ENCODE results near the gene EPB41L4A.

EPB41L4A gene

DNA sequence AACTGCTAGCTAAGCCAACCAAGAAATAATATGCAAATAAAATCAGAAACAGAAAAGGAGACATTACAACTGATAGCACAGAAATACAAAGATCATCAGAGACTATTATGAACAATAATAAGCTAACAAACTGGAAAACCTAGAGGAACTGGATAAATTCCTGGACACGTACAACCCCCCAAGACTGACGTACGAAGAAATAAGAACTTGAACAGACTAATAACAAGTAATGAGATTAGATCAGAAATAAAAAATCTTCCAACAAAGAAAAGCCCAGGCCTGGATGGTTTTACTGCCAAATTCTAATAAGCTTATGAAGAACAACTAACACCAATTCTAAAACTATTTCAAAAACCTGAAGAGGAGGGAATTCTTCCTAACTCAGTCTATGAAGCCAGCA is 67.9 kb downstream of the EPB41L4A start:
- DNase-seq = no peak

- no peak for DNase-seq
These were observed 68.5 kb downstream of the EPB41L4A start for GRCh38 chr5:112350626-112351025.

GRCh38 chr5:112349371-112349770 is 69.7 kb downstream of the EPB41L4A start:
- DNase-seq = no peak

GRCh38 chr5:112348915-112349314 is 70.2 kb downstream of the EPB41L4A start:
- DNase-seq = no peak

- no peak for DNase-seq
These were observed 70.7 kb downstream of the EPB41L4A start for GRCh38 chr5:112348387-112348786.

DNA sequence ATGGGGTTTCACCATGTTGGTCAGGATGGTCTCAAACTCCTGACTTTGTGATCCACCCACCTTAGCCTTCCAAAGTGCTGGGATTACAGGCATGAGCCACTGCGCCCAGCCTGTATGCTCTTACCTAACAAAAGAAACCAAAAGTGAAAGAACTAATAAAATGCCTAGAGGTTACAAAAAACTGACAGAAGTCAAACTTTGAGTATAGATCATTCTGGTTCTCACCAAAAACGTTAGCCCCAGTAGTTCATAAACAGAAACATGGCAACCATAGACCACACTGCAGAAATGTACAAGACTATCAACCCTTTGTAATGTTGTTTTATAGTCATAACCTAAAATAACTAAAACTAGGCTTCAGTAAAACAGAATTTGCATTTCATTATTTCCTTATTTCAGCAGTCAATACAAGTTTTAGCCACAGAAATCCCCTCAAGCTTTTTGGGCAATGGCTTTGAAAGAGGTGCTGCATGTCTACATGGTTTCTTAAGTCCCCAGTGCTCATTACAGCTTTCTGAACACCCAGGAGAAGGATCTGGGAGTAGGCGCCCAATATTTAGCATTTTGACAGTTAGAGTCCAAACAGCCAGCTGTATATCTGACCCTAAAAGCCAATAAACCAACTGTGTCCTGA is 72.5 kb downstream of the EPB41L4A start:
- DNase-seq = no peak

GRCh38 chr5:112344540-112344939 is 74.5 kb downstream of the EPB41L4A start:
- DNase-seq = no peak

DNA sequence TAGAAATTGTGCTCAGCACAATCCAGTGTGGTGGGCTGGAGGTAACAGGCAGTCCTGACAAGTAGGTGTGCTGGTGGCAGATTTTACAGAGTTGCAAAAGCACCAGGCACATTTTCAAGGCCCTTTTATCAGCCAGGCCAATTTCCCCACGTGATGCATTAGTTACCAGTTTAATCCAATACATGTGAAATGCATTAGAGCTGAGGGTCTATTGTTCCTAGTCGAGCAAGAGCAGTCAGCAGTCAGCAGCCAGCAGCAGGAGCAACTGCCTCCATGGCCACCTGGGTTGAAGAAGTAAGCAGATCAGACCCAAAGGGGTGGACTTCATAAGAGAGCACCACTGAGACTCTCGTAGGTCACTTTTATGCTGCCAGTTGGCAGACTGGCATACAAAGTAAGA is 76.7 kb downstream of the EPB41L4A start:
- no peak for DNase-seq

DNA sequence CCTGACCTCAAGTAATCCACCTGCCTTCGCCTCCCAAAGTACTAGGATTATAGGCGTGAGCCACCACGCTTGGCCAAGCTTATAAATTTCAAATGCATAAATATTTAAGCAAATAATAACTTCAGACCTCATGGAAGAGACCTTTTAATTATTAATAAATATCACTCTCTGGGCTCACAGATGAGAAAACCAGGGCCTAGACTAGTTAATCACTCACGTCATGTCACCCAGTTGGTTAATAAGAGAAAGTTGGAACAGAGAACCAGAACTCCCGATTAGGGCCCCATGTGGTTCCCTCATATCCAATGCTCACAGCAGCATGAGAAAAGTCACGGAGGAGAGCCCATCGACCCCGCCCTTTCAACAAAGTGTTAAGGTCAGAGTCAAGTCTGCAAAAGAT is 79.3 kb downstream of the EPB41L4A start:
- no peak for DNase-seq

- DNase-seq = peak; percentile 24
These were observed 80.3 kb downstream of the EPB41L4A start for GRCh38 chr5:112338681-112339337.

GRCh38 chr5:112333331-112333781 is 85.7 kb downstream of the EPB41L4A start:
- DNase-seq = peak; percentile 62

GRCh38 chr5:112331892-112332291 is 87.2 kb downstream of the EPB41L4A start:
- DNase-seq = no peak

DNA sequence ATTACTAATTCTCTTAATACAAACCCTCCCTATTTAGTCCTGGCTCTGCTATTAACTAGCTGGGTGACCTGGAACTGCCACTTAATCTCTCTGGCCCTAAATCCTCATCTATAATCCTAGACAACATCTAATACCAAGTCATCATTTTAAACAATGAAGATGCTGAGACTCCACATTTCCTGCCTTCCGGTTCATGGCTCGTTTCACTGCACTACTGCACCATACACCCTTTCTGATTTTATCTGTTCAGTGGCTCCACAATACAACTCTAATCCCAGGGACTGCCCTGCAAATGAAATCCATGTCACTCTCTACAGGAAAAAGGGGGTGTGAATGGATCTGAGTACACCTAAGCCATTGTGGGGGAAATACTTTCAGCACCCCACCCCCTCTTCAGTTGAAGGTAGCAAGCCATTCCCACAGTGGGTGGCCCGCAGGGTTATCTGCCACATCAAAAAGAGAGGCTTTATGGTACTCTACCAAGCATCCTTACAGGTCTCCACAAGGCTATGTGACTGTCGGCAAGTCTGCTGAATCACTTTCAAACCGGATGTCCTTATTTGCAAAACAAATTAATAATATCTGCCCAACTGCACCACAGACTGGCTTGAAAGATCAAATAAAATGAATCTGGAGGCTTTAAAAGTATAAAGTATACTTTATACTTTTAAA is 89.5 kb downstream of the EPB41L4A start:
- no peak for DNase-seq

DNA sequence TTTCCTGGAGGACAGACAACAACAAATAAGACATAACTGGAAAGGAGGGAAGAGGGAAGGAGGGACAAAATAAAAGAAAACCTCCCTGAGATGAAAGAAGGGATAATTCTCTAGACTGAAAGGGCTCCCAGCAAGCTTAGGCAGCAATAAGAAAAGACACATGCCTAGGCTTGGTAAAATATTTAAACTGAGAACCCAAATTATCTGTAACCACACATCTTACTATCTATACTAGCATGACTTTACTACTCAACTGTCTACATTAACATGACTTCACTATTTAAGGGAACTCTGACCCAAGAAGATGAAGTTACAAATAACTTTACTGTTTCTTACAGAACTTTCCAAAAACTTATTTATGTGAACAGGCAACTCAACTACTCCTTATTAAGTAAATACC is 95.9 kb downstream of the EPB41L4A start:
- DNase-seq = no peak

- DNase-seq = no peak
These were observed 98.7 kb downstream of the EPB41L4A start for GRCh38 chr5:112320408-112320807.

- DNase-seq = no peak
These were observed 100.7 kb downstream of the EPB41L4A start for GRCh38 chr5:112318346-112318745.

- no peak for DNase-seq
These were observed 101.2 kb downstream of the EPB41L4A start for GRCh38 chr5:112317866-112318265.

GRCh38 chr5:112316731-112317130 is 102.3 kb downstream of the EPB41L4A start:
- DNase-seq = no peak

DNA sequence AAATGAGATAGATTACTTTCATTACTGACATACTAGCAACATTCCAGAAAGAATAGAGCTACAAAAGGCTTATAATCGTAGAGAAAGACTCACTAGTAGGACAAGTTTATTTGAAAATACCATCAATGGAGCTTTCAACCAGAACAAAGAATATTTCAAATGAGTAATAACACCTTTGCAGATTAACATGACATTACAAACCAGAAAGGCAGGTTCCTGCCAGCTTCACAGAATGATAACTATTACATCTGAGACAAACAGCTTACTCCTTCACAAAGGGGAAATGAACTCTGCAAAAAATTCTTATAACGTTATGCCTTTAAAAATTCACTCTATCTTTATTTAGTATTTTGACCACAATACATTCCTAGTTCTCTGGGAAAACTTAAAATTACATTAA is 103.1 kb downstream of the EPB41L4A start:
- DNase-seq = no peak

DNA sequence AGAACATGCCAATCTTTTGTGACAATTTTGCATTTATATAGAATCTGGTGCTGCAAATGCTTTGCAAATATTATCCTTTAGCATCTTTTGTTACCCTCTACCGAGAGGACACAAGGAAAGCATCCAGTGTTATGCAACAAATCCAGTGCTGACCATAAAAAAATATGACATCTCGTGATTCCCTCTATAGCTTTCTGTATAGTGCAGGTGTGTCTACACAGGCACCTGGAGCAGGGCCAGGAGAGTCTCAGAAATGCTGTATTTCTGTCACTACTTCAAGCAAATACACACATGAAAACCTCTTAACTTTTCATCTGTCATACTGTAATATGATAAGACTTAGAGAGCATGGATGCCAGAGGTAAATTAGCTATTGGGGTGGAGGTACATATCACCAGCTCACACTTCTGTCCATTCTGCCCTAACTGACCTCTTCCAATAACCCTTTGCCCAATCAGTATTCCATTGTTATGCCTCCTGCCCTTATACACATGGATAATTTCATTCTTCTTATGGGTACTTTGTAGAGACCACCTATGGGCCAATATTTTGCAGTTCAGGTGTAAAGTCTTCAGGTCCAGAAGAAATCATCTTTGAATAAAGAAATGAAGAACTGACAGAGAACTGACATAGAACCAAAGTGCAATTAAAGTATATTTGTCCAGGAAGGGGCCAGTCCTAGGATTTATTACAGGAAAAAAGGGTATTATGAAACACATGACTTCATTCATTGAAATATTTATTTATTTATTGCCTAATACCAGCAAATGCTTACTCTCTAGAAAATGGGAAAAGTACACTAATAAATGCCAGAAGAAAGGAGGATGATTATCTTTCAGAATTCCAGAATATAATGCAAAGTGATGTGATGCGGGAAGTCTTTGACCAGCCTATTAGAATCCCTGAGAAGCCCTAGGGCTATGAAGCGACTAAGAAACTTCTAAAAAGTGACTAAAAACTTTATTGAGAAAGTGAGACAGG is 106.5 kb downstream of the EPB41L4A start:
- no peak for DNase-seq

GRCh38 chr5:112310746-112311145 is 108.3 kb downstream of the EPB41L4A start:
- DNase-seq = no peak

GRCh38 chr5:112308608-112309007 is 110.5 kb downstream of the EPB41L4A start:
- DNase-seq = no peak

- no peak for DNase-seq
These were observed 112.1 kb downstream of the EPB41L4A start for GRCh38 chr5:112306956-112307355.
